ENCODE measurements around the gene SNX11. TPM values are rescaled to one million over a fixed set of nuclear protein-coding genes. Genes with fewer than 3 reads are reported as not detected.
"Not testable (repeated sequence)": the region's sequence is repeated elsewhere in the genome, so short reads cannot be mapped to it uniquely, and the experiment has no call there.

The SNX11 gene, protein sequence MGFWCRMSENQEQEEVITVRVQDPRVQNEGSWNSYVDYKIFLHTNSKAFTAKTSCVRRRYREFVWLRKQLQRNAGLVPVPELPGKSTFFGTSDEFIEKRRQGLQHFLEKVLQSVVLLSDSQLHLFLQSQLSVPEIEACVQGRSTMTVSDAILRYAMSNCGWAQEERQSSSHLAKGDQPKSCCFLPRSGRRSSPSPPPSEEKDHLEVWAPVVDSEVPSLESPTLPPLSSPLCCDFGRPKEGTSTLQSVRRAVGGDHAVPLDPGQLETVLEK
- total RNA-seq: 10 to 100 TPM; 35.6 to 38.3 TPM

- ChIA-PET POLR2A (interaction anchor here (0.7 to 1.4 kb wide), 8 partner anchors 8 to 136 kb away, joined by 3 to 4 read pairs (median 3); partner anchors contain the start of genes CDK5RAP3 and NFE2L1), CTCF (interaction anchor here (1.0 to 2.7 kb wide), 7 partner anchors 9 to 129 kb away, joined by 3 to 6 read pairs (median 4); partner anchors contain the start of gene COPZ2)
Measured at GRCh38 chr17:48107137-48108055, at the start of gene SNX11. TSS of gene SNX11 (plus strand) at chr17:48107766. CDS start at chr17:48112044, 4,278 bp downstream.

- ChIA-PET POLR2A (interaction anchor here (0.6 to 0.7 kb wide), 2 partner anchors 8 to 11 kb away, joined by 3 read pairs; partner anchors contain the start of gene NFE2L1), CTCF (interaction anchor here (1.3 to 1.6 kb wide), 4 partner anchors 12 to 32 kb away, joined by 3 to 4 read pairs (median 3); no protein-coding TSS in a partner anchor)
Measured at GRCh38 chr17:48058393-48059124, 49.0 kb upstream of the SNX11 start.

GRCh38 chr17:48059125-48059668 is 48.4 kb upstream of the SNX11 start:
- ChIA-PET POLR2A (no interaction called here), CTCF (interaction anchor here (1.3 kb wide), 2 partner anchors 16 to 22 kb away, joined by 3 read pairs; no protein-coding TSS in a partner anchor)

DNA sequence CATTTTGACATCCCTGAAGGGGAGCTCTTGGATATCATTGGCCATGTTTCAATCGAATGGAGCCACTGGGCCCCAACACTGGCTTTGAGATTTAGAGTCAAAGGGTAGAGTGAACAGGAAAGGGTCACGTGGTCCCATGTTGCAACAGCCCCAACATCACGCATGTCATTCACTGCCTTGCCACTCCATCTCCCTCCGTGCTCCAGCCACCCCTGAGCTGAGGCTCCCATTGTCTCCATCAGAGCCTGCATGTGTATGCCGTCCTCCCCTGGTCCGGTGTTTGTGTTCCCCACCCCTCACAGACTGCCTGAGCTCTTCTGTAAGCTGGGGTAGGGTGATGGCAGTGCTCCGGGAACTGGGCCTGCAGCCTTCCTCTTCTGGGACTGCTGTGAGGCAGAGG is 47.3 kb upstream of the SNX11 start:
- POLR2A ChIA-PET: no interaction called here
- CTCF ChIA-PET: no interaction called here

DNA sequence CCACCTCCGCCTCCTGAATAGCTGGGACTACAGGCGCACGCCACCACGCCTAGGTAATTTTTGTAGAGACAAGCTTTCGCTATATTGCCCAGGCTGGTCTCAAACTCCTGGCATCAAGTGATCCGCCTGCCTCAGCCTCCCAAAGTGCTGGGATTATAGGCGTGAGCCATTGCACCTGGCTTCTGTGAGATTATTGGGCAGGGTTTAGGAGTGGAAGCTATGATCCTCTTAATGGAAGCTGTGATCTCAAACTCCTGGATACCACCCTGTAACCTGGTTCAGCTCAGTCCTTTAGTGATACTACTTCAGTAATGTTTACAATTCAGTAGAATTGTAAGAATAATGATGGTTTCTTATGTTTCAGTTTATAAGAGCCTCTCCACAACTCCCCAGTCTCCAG is 45.3 kb upstream of the SNX11 start:
- ChIA-PET CTCF (interaction anchor here (1.2 to 2.4 kb wide), 4 partner anchors 25 to 57 kb away, joined by 3 to 8 read pairs (median 4); no protein-coding TSS in a partner anchor), POLR2A (interaction anchor here (1.3 kb wide), 1 partner anchor 13 kb away, joined by 3 read pairs; no protein-coding TSS in a partner anchor)

DNA sequence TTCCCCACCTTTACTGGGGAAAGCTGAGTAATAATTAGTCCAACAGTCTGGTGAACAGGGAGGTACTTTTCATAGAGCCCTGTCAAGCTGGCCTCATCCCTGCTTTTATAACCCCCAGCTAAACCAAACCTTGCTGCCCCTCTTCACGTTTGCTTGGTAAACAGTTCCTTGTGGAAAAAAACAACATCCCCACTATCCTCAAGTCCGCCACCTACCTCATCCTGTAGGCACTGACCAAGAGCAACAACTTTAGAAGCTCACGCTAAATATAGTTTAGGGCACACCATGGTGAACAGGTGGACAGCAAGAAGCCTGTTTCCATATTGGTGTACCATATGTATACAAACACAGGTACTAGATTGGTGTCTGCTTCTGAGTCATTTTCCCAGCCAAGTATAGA is 42.9 kb upstream of the SNX11 start:
- ChIA-PET CTCF (interaction anchor here (0.8 to 1.2 kb wide), 2 partner anchors 175 to 554 kb away, joined by 3 read pairs; no protein-coding TSS in a partner anchor), POLR2A (no interaction called here)

GRCh38 chr17:48066192-48066591 is 41.4 kb upstream of the SNX11 start:
- ChIA-PET POLR2A (interaction anchor here (0.6 kb wide), 1 partner anchor 56 kb away, joined by 3 read pairs; no protein-coding TSS in a partner anchor), CTCF (interaction anchor here (2.1 kb wide), 1 partner anchor 39 kb away, joined by 10 read pairs; no protein-coding TSS in a partner anchor)

GRCh38 chr17:48066656-48067055 is 40.9 kb upstream of the SNX11 start:
- ChIA-PET POLR2A (interaction anchor here (0.6 kb wide), 1 partner anchor 56 kb away, joined by 3 read pairs; no protein-coding TSS in a partner anchor), CTCF (interaction anchor here (1.6 to 2.1 kb wide), 2 partner anchors 23 to 40 kb away, joined by 3 to 10 read pairs; no protein-coding TSS in a partner anchor)

DNA sequence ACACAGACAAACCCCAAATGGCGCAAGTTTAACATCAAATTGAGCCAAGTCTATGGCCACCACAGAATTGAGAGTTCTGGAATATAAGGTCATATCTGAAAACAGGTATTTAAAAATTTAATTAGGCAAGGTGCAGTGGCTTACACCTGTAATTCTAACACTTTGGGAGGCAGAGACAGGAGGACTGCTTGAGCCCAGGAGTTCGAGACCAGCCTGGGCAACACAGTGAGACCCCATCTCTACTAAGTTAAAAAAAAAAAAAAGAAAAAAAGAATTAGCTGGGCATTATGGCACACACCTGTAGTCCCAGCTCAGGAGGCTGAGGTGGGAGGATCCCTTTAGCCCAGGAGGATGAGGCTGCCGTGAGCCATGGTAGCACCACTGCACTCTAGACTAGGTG is 40.3 kb upstream of the SNX11 start:
- ChIA-PET POLR2A (interaction anchor here (0.7 kb wide), 1 partner anchor 534 kb away, joined by 5 read pairs; no protein-coding TSS in a partner anchor), CTCF (interaction anchor here (0.6 to 2.1 kb wide), 4 partner anchors 24 to 62 kb away, joined by 3 to 10 read pairs (median 3); no protein-coding TSS in a partner anchor)

GRCh38 chr17:48067808-48068207 is 39.8 kb upstream of the SNX11 start:
- POLR2A ChIA-PET: interaction anchor here (0.7 kb wide), 1 partner anchor 534 kb away, joined by 5 read pairs; no protein-coding TSS in a partner anchor

GRCh38 chr17:48068491-48068961 is 39.0 kb upstream of the SNX11 start:
- CTCF ChIA-PET: interaction anchor here (0.6 to 1.6 kb wide), 9 partner anchors 9 to 250 kb away, joined by 3 to 6 read pairs (median 3); no protein-coding TSS in a partner anchor
- POLR2A ChIA-PET: no interaction called here

More at GRCh38 chr17:48067808-48068207, 39.8 kb upstream of the SNX11 start:
- CTCF ChIA-PET: interaction anchor here (0.6 to 1.6 kb wide), 5 partner anchors 12 to 251 kb away, joined by 3 read pairs; no protein-coding TSS in a partner anchor

- CTCF ChIA-PET: no interaction called here
- POLR2A ChIA-PET: no interaction called here
Measured at GRCh38 chr17:48070195-48070594, 37.4 kb upstream of the SNX11 start.

GRCh38 chr17:48071654-48072053 is 35.9 kb upstream of the SNX11 start:
- ChIA-PET CTCF (interaction anchor here (2.8 to 5.1 kb wide), 2 partner anchors 22 to 45 kb away, joined by 12 to 54 read pairs; partner anchors contain the start of gene NFE2L1), POLR2A (no interaction called here)

- POLR2A ChIA-PET: not testable (repeated sequence)
- CTCF ChIA-PET: interaction anchor here (0.7 to 5.1 kb wide), 4 partner anchors 14 to 58 kb away, joined by 3 to 54 read pairs (median 10); partner anchors contain the start of gene NFE2L1
Measured at GRCh38 chr17:48072811-48073210, 34.8 kb upstream of the SNX11 start.

GRCh38 chr17:48073566-48074094 is 33.9 kb upstream of the SNX11 start:
- CTCF ChIA-PET: interaction anchor here (0.7 to 5.1 kb wide), 8 partner anchors 24 to 288 kb away, joined by 3 to 54 read pairs (median 3); partner anchors contain the start of genes NFE2L1 and PNPO
- POLR2A ChIA-PET: interaction anchor here (0.6 kb wide), 2 partner anchors 39 to 47 kb away, joined by 3 to 12 read pairs; no protein-coding TSS in a partner anchor

GRCh38 chr17:48074322-48075081 is 33.1 kb upstream of the SNX11 start:
- CTCF ChIA-PET: interaction anchor here (0.7 to 5.1 kb wide), 8 partner anchors 16 to 540 kb away, joined by 3 to 54 read pairs (median 3); partner anchors contain the start of gene PNPO
- POLR2A ChIA-PET: interaction anchor here (0.6 kb wide), 2 partner anchors 40 to 46 kb away, joined by 3 to 12 read pairs; no protein-coding TSS in a partner anchor
